HUES6 (cell line): ENCODE data around the gene JDP2.

Experiments
- H3K27ac ChIP-seq: 2 replicates; pipeline ENCODE4 v1.7.0; 2013; ENCODE audit warnings: low read depth, mild to moderate bottlenecking, low read length, inconsistent platforms
- H3K27me3 ChIP-seq: 2 replicates; pipeline ENCODE4 v1.6.1; 2013; ENCODE audit warnings: low read length; ENCODE audit not compliant: control insufficient read depth, insufficient read depth
- H3K36me3 ChIP-seq: 2 replicates; pipeline ENCODE4 v1.6.1; 2013; ENCODE audit warnings: low read length; ENCODE audit not compliant: control insufficient read depth, insufficient read depth
- H3K4me1 ChIP-seq: 2 replicates; pipeline ENCODE4 v1.6.1; 2013; ENCODE audit warnings: low read length; ENCODE audit not compliant: control insufficient read depth, insufficient read depth
- H3K4me3 ChIP-seq: 2 replicates; pipeline ENCODE4 v1.5.1; 2013; ENCODE audit warnings: low read depth, low read length
- H3K9ac ChIP-seq: one replicate; pipeline ENCODE4 v1.6.1; 2013; ENCODE audit warnings: mild to moderate bottlenecking, low read length
- H3K9me3 ChIP-seq: 2 replicates; pipeline ENCODE4 v1.6.1; 2013; ENCODE audit warnings: low read depth, low read length; ENCODE audit not compliant: control insufficient read depth, insufficient read depth

The JDP2 gene

DNA sequence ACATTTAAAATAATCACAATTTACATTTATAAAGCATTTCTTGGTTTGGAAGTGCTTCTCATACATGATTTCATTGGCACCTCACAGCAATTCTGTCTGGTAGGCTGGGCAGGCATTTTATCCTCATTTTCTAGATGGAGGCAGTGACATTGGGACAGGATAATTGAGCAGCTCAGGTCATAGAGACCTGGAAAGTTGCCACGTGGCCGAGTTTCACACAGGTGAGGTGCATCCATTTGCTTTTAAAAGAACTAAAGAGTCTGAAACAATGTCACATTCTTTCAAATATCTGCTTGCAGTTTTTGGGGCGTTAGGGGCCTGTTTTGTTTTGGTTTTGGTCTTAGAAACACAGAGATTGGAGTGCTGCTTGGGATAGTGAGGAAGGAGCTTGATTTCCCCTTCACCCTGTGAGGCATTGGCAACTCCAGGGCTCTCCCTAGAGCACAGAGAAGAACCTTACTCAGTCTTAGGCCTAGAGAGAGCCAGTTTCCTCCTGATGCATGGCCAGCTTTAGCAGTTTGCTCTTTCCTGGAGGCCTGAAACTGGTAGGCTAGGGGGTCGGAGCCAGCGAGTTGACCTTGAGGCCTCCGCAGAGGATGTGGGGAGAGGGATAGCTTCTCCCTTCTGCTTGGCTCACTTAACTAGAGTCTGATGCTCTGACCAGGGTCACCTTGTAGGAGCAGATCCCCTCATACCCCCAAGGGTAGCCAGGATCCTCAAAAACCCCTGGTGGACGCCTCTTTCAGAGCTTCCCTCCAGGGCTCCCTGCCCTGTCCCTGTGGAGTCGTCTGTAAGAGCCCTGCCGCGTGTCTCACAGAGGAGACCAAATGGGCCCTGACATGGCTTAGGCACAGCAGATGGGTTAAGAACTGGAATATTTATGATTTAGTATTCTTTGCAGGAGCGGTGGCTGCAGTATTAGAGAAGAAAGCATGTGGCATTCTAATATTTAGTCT lies 34.9 kb upstream of the JDP2 start:
- Histone ChIP-seq H3K4me3 (no peak overlapping the region), H3K9me3 (no peaks in the 10 kb centered on the region), H3K9ac (no peak overlapping the region)

DNA sequence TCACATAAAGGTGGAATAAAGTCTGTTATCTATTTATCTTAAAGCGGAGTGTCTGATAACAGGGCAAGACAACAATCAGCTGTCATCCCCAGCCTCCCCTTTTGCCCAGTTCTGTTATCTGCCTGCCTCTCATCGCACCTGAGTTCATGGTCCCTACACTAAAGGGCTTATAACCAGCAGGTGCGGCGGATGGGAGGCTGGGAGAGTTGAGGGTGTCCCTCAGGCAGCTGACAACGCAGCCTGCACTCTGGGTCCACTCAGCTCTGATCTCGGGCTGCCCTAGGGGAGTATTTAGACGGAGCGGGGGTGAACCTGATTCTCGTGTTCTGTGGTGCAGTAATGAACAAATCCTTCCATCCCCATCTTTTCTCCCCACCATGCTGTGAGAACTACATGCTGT lies 34.0 kb upstream of the JDP2 start:
- Histone ChIP-seq H3K9me3 (peaks cover 8% of the 10 kb centered on the region), H3K27ac (no peak overlapping the region), H3K4me3 (no peak overlapping the region), H3K27me3 (no peaks in the 10 kb centered on the region), H3K4me1 (no peaks in the 10 kb centered on the region), H3K9ac (no peak overlapping the region), H3K36me3 (no peaks in the 10 kb centered on the region)

More for the DNA sequence above, 34.9 kb upstream of the JDP2 start:
- Histone ChIP-seq H3K27ac (no peak overlapping the region), H3K27me3 (no peaks in the 10 kb centered on the region), H3K4me1 (no peaks in the 10 kb centered on the region), H3K36me3 (no peaks in the 10 kb centered on the region)

DNA sequence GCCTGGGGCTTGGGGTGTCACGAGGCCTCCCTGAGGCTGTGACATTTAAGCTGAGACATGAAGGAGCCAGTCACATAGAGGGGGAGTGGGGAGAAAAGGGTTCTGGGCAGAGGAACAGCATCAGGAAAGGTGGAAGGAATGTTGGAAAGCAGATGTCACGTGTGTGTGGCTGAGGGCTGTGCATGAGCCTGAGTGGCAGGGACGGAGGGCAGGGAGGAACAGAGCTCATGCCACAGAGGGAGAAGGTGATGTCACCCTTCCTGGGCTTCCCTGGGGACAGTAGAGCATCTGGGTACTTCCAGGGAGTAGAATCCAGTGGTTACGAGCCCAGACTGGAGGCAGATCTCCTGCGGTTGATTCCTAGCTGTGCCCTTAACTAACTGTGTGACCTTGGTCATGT lies 32.0 kb upstream of the JDP2 start:
- Histone ChIP-seq H3K4me1 (peaks cover 9% of the 10 kb centered on the region; the same call in 1 of the 2 replicates), H3K27me3 (no peaks in the 10 kb centered on the region)

DNA sequence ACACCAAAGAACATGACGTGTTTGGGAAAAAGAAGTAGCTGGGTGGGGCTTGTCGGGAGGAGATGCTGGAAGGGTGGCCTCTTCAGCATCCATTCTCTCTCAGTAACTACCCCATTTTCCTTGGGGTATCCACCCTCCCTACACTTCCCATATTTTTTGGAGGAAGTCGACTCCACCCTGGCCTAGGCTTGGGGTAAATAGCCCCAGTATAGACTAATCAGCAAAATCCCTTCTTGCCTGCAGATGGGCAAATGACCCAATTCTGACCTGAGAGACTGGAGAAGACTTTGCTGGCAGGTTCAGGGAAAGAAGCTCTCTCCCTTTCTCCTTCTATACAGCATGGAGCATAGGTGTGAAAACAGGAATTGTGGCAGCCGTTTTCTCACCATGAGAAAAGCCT lies 28.5 kb upstream of the JDP2 start:
- H3K9me3 ChIP-seq: peaks cover 11% of the 10 kb centered on the region
- no peaks in the 10 kb centered on the region for H3K36me3 ChIP-seq
- H3K27ac ChIP-seq: no peak overlapping the region
- no peak overlapping the region for H3K4me3 ChIP-seq
- peaks cover 20% of the 10 kb centered on the region for H3K4me1 ChIP-seq
- H3K9ac ChIP-seq: no peak overlapping the region
- H3K27me3 ChIP-seq: no peaks in the 10 kb centered on the region

More for the DNA sequence above, 32.0 kb upstream of the JDP2 start:
- Histone ChIP-seq H3K4me3 (no peak overlapping the region), H3K27ac (no peak overlapping the region), H3K9me3 (peaks cover 11% of the 10 kb centered on the region), H3K36me3 (no peaks in the 10 kb centered on the region), H3K9ac (no peak overlapping the region)

DNA sequence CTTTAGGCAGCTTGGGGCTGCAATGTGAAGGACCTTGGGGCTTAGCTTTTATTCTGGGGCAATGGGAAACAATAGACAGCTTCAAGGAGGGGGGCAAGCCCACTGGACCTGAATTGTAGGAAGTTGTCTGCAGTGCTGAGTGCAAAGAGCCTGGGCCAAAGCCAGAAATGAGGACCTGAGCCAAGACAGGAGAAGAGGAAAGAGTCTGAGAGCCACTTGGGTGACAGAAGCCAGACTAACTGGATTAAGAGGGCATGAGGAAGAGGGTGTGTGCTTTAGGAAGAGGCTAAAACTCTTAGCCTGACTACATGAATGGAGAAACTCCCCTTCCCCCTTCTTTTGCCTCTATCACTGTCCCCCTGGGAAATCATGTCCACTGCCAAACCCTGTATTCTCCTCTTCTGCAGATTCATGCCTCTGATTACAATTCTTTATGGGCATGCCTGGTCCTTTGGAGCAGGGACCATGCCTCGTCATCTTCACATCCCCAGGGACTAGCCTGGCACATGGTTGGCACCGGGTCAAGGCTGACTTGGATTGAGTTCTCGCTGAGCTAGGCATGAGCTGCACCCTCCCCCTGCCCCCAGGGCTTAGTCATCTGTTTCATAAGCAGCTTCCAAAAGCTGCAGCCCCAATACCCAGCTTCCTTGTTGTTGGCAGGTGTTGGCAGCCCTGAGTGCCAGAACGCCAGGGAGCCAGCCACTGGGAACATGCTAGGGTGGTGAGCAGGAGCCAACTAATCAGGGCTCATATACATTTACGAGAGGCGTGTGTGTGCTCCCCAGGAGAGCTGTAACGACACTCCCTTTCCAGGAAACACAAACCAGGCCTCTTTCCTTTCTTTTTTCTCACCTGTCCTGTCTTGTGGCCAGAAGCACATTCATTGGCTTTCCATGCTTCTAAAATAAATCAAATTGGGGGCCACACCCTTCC lies 27.7 kb upstream of the JDP2 start:
- H3K4me1 ChIP-seq: peaks cover 20% of the 10 kb centered on the region
- H3K9ac ChIP-seq: no peak overlapping the region
- H3K4me3 ChIP-seq: no peak overlapping the region
- no peak overlapping the region for H3K27ac ChIP-seq
- no peaks in the 10 kb centered on the region for H3K27me3 ChIP-seq
- H3K9me3 ChIP-seq: peaks cover 11% of the 10 kb centered on the region
- H3K36me3 ChIP-seq: no peaks in the 10 kb centered on the region

DNA sequence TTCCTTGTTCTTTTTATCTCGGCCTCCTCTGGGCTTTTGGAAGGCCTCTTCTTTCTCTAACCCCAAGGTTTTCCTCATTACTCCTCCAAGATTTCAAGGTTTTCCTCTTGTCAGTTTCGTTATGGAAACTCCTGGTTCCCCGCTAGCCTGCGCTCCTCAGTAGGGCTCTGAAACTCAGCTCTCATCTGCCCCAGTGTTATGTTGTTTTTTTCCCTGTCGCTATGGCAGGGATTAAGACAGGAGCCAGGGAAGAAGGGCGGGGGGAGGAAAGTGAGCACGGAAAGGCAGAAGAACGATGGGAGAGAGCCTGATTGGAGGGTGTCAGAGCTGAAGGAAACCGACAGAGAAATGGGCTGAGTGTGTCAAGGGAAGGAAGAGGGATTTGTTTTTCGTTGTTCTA lies 26.5 kb upstream of the JDP2 start:
- Histone ChIP-seq H3K27ac (no peak overlapping the region), H3K9me3 (peaks cover 11% of the 10 kb centered on the region), H3K36me3 (no peaks in the 10 kb centered on the region), H3K27me3 (no peaks in the 10 kb centered on the region), H3K4me3 (no peak overlapping the region), H3K9ac (peak overlapping the region; percentile 19), H3K4me1 (peaks cover 20% of the 10 kb centered on the region)

DNA sequence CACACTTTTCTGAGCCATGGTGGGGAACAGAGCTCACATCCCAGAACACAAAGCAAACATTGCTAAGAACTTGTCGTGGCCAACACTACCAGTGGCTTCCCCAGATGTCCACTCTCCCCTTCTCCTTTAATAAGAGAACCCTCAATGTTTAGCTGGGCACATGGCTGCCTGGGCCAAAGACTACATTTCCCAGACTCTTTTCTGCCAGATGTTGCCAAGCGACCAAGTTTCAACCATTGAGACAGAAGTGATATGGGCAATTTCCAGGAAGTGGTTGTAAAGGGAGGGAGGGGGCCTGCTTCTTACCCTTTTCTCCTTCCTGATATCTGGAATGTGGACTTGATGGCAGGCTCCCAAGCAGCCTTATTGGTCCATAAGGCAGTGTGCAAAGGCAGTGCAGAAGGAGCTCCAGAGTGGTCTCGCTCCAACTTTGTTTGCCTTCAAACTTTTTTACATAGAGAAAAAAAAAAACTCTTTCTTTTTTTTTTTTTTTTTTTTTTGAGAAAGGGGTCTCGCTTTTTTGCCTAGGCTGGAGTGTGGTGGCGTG lies 24.9 kb upstream of the JDP2 start:
- Histone ChIP-seq H3K9ac (no peak overlapping the region), H3K4me3 (no peak overlapping the region)

DNA sequence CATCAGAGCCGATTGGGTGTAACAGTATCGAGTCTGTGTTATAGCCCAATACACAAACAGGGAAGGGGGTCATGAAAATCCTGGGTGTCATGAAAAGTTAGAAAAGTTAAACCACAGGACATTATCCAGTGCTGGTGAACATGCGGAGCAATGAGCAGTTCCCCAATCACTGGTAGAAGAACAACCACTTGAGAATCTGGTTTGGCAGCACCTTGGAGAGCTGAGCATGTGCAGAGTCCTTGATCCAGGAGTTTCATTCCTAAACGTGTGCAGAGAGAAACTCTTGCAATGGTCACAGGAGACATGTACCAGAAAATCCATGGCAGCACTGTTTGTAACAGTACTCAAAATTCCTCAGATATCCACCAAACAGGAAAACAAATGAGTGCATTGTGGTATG lies 23.0 kb upstream of the JDP2 start:
- Histone ChIP-seq H3K27ac (no peak overlapping the region), H3K4me1 (peaks cover 28% of the 10 kb centered on the region), H3K27me3 (no peaks in the 10 kb centered on the region), H3K9me3 (no peaks in the 10 kb centered on the region), H3K4me3 (no peak overlapping the region), H3K9ac (no peak overlapping the region), H3K36me3 (no peaks in the 10 kb centered on the region)

More for the DNA sequence above, 24.9 kb upstream of the JDP2 start:
- Histone ChIP-seq H3K9me3 (peaks cover 11% of the 10 kb centered on the region), H3K27me3 (no peaks in the 10 kb centered on the region), H3K4me1 (peaks cover 20% of the 10 kb centered on the region), H3K27ac (no peak overlapping the region), H3K36me3 (no peaks in the 10 kb centered on the region)

DNA sequence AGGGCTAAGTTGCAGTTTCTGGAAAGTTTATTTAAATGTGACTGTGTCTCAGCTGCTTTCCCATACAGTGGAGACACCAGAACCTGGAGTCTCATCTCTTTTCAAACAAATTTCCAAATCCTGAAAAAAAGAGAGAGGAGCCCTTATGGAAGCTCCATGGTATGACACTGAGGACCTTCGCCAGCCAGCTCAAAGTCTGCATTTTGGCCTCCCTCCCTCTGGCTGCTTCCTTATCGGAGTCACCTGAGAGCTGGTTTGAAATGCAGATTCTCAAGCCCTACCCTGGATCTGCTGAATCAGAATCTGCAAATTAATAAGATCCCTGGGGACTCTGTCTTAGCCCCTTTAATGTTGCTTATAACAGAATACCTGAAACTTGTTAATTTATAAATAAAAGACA lies 21.7 kb upstream of the JDP2 start:
- no peaks in the 10 kb centered on the region for H3K9me3 ChIP-seq

DNA sequence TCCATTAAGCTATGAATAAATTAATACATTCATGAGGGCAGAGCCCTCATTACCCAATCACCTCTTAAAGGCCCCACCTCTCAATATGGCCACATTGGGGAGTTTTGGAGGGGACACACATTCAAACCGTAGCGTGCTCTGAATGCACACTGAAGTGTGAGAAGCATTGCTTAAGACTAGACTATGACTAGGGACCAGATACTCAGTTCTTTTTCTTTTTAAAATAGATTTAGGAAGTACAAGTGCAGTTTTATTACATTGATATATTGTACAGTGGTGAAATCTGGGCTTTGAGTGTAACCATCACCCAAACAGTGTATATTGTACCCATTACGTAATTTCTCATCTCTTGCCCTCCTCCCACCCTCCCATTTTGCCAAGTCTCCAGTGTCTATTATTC lies 21.0 kb upstream of the JDP2 start:
- Histone ChIP-seq H3K9me3 (no peaks in the 10 kb centered on the region), H3K27me3 (no peaks in the 10 kb centered on the region), H3K36me3 (no peaks in the 10 kb centered on the region), H3K9ac (no peak overlapping the region), H3K4me3 (no peak overlapping the region), H3K4me1 (peaks cover 24% of the 10 kb centered on the region), H3K27ac (no peak overlapping the region)

More for the DNA sequence above, 21.7 kb upstream of the JDP2 start:
- no peak overlapping the region for H3K4me3 ChIP-seq
- H3K36me3 ChIP-seq: no peaks in the 10 kb centered on the region
- H3K27ac ChIP-seq: no peak overlapping the region
- peaks cover 28% of the 10 kb centered on the region for H3K4me1 ChIP-seq
- no peaks in the 10 kb centered on the region for H3K27me3 ChIP-seq
- no peak overlapping the region for H3K9ac ChIP-seq
